Activated effector memory CD4-positive, alpha-beta T cell treated with anti-CD3 and anti-CD28 coated beads, Interleukin-2, amount 50 U/mL, for 16 hours (primary cell): ENCODE results near the gene GALNT18.

Experiments
- DNase-seq: peaks from one replicate; pipeline ENCODE4 v3.0.0-alpha.2; 2020

The GALNT18 gene

DNA sequence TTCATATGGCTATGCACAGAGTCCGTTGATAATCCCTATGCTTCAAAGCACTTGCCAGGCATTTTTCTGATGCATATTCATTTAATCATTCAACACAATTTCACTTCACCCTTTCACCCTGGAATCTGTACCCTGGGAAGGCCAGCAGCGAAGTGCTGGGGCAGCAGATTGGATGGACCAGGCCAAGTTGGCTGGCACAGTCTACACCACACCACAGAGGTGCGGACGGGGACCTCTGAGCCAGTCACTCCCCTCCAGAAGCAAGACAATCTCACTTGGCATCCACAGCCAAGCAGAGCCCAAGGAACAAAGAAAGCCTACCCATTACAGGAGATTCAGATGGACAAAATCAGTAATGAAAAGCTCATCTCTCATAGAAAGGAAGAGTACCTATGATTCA, 130.2 kb downstream of the GALNT18 start:
- no peak for DNase-seq

DNA sequence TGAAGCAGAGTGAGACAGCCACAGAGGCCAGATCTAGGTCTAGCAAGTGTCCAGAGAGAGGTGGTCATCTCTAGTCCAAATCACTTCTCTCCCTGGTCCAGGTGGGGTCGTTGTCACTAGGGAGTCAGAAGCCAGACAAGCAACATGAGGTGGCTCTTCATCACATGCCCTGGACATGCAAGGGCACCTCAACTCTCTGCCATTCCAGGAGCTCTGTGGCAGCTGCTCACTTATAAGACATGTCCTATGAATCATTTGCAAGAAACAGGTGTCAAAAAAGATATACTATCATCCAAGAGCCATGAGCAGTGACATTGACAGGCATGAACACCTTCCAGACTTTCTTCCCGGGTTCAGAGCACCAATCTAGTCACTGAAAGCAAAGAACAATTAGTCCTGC, 130.8 kb downstream of the GALNT18 start:
- no peak for DNase-seq

DNA sequence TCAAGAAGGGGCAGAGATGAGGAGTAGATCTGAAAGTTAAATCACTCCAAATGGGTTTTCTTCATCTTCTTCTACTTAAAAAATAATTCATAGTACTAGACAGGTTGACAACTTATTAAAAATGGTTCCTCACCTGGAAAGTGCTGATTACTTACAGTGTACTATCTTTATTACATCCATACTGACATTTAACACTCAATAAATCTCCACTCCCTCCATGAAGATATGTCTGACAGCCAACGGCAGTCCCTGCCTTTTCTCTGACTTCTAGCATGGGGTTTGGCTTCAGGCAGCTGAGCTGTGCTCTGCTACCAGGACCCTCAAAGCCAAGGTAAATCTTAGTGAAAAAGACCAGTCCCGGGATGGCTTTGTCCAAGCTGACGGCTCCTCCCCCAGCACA, 135.4 kb downstream of the GALNT18 start:
- no peak for DNase-seq

DNA sequence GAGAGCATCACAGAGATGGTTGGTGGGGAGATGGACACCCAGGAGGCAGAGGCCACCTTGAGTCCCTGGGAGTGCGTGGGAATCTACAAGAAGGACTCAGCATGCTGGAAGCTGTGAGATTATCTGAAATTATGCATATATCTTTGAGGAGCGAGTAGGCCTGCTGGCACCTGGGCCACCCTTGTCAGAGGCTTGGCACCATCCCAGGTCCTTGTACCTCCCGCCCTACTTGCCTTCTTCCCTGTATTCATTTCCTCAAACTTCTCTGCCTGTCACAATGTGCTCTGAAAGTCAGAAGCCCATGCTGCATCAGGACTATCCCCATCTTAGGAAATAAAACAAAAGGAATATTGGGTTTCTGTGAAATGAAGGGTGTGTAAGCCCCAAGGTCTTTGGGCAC, 135.8 kb downstream of the GALNT18 start:
- no peak for DNase-seq

DNA sequence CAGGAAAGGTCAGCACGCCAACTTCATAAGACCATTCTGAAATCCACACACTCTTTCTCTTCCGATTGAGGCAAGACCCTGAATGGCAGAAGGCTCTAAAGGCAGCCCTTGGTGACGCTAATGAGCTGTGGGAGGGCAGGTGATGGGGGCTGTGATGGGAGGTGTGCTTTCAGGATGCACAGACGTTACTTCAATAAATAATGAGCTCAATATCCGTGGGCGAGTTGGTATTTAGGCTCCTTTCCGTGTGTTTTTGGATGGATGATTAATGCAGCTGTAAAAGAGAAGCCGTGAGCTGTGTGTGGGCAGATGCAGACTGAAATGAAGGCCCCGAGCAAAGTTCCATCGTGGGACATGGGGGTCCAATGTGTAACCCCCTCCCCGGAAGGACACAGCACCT, 138.2 kb downstream of the GALNT18 start:
- DNase-seq = no peak

DNA sequence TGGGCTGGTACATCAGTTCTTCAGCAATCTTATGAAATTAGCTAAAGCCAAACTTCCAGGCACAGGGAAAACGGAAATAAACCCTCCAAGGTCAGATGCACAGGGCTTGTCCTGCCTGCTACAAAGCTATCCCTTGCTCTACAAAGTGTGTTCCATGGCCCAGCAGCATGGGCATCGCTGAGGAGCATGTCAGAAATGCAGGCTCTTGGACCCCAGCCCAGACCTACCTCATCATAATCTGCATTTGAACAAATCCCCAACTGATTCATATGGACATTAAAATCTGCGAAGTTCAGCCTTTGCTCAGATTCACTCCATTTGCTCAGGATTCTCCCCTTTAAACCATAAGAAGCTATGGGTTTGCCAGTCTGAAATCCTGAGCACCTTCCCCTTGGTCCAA, 139.1 kb downstream of the GALNT18 start:
- DNase-seq = no peak

DNA sequence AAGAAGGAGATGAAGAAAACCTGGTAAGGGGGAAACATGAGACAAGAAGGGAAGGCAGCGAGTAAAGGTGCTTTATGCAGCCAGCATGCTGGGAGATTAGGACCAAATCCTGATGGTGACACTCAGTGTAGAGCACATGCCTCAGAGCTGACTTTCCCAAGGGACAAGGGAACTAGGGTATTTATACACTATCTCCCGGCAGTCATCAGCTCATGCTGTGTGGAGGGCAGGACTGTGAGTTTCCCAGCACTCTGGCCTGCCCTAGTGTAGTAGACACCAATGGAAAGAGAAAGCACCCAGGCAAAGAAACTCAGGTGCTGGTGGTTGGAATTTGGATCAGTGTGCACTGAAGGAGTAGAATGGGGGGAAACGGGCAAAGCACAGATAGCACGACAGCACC, 140.4 kb downstream of the GALNT18 start:
- no peak for DNase-seq

DNA sequence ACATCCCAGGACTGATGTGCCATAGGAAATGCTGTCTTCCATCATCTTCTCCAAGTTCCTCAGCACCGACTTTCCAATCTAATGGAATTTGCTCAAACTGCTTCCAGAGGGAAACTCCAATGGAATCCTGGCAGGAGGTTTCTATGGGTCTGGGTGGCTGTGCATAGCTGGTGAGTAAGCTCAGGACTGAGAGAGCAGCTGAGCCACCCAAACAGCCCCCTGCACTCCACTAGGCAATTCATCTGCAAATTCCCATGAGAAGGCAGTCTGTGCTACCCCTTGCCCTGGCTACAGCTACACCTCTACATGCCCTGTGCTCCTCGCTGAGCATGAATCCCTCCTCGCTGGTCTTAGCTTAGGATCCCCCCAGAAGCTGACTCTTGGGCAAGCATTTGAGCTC, 140.8 kb downstream of the GALNT18 start:
- no peak for DNase-seq

DNA sequence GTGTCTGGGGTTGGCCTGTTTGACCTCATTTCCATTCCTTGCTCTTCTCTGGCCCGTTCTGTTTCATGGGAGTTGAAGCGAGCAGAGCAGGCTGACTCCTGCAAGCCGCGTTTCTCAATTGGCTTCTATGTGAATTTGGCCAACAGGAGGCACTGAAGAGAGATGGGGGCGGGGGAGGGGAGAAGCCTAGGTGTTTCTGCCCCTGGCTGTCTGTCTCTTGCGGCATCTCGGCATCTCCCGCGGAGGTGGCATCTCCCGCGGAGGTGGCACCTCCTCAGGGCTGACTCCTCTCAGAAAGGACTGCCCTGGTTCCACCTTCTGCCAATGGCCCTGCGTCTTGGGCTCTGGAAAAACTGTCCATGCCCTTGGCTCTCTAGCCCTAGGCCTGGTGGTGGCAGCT, 143.1 kb downstream of the GALNT18 start:
- DNase-seq = no peak

DNA sequence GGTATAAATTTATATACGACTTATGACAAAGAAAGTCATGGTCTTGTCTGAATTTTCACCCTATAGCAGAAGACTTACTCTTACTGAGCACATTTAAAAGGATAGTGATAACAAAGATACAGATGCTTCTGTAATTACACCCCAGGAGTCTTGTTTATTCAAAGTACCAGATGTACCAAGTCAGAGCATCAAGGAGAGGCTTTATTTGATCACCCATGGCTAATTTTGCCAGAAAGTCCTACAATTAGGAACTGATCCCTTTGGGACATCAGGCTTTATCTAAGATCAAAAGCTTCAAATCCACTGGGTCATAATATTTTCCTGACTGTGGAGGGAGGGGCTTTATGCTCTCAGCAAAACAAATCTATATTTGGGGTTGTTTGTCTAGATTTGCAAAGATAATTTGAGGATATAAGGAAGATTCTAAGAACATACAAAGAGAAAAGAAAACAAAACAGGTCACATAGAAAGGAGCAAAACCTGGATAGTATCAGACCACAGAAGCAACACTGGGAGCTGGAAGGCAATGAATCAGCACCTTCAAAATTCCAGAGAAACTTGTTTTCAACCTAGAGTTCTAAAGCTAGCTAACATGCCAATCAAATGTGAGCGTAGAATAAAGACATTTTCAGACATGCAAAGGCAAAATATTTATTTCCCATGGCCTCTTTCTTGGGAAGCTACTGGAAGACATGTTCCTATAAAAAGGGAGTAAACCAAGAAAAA, 143.9 kb downstream of the GALNT18 start:
- DNase-seq = no peak

DNA sequence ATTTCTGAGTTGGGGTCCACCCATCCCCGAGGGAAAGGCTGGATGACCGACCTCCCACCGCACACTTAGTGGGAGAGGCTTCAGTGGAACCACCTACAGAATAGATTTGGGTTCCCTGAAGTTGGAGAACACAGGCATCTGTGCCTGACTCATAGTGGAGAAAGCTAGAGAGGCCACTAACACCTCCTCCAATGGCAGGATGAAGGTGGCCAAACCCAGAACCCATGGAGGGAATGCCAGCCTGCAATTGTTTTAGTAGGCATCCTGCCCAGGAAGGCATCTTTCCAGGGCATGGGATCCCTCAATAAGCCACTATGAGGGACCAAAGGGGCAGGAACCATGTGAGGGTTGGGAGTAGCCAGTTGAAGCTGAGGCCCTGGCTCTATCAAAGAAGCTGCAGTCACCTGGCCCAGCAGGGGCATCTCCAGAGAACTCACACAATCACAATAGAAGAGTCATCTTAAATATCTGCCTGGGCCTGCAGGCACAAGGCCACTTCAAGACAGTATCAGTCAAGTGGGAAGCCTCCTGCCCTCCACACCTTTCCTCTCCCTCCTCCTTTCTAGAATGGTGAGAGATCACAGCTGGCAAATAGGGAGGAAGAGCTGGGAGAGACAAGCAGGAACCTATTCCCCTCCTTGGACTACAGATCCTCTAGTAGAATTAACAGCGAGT, 144.7 kb downstream of the GALNT18 start:
- DNase-seq = no peak

DNA sequence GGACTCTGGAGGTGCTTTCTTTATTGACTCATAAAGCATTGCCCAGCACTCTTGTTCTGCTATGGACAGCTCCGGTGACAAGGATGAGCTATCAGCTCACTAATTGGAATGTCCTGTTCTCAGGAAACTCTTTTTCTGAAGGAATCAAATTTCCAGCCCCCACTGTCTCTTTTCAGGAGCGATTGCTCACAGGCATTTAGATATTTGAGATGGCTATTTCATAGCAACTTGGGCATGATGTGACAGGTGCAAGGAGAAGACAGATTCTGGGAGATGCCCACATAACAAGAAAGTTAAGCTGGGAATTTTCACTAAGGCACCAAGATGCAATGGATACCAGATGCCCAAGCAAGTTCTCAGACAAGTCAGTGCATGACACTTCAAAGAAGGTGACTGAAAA, 145.3 kb downstream of the GALNT18 start:
- DNase-seq = no peak

DNA sequence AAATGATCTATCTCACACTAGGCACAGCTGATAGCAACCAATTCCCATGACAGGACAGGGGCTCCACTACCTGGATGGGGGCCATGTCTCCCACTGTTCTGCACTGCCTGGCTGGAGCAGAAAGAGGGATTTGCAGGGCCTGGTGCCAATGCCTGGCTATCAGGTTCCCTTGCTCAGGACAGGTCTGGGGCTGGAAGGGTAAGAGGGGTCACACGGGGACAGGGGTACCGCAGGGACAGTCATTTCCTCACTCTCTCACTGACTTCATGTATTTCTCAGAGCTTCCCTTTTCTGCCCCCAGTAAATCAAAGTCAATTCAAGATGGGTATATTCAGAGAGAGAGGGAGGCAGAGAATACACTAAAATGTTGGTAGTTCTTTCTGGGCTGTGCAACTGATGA, 149.7 kb downstream of the GALNT18 start:
- DNase-seq = no peak

DNA sequence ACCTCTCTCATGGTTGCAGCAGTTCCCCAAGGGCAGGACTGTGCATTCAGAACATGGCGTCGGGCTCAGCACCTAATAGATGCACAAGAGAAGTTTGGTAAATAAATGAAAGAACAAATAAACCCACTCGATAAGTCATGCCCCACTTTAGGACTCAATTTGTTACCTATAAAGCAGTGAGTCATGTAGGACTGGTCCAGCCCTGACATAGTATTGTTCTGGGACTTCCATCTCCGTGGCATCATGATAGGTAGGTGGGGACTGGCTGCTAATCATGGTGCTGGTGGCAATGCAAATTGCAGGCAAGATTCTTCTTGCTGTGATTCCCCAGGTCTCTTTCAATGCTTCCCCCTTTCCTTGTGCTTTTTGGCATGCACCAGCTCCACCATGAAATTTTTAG, 150.6 kb downstream of the GALNT18 start:
- no peak for DNase-seq

DNA sequence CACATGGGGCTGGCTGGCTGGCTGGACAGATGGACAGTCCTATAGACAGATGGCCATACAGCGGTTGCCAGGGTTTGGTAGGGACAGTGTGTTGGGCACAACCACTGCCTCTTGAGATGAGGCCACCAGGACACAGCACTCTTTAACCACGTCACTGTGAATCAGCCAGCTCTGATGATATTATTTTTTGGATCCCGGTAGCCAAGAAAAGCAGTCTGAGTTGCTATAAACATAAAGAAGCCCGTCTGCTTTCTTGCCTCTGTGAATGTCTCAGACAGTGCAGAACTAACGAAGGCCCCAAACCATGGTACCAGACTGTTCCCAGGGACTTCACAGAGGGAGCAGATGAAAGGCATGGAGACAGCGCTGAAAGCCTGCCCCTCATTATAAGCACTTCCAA, 152.9 kb downstream of the GALNT18 start:
- no peak for DNase-seq

DNA sequence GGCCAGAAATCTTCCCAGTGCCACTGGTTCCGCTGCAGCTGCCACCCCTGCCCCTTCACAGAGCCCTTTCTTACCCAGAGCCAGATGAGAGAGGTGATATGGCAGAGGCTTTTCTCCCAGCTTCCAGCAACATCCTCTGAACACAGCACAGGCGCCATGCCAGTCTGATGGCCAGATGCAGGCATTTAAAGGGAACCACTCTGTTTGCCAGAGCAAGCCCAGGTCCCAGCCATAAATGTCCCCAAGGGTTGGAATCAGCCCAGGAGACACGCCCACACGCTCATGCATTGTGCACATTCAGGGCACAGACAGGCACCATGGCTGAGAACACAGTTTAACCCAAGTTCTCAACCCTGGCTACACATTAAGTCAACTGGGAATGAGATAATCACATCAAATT, 154.5 kb downstream of the GALNT18 start:
- no peak for DNase-seq

DNA sequence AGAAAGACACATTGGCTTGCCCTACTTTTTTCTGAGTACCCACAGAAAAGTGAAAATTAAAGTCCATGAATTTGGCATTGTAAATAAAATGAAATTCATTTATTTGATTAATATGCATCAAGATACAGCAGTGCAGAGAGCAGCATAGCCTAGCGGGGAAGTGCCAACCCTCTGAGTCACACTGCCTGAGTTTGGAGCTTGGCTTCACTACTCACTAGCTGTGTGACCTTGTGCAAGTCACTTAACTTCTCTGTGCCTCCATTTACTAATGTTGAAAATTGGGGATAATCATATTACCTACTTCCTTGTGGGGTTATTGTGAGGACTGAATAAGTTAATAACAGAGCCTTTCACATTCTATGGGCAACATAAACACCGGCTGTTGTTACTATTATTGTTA, 157.2 kb downstream of the GALNT18 start:
- no peak for DNase-seq

DNA sequence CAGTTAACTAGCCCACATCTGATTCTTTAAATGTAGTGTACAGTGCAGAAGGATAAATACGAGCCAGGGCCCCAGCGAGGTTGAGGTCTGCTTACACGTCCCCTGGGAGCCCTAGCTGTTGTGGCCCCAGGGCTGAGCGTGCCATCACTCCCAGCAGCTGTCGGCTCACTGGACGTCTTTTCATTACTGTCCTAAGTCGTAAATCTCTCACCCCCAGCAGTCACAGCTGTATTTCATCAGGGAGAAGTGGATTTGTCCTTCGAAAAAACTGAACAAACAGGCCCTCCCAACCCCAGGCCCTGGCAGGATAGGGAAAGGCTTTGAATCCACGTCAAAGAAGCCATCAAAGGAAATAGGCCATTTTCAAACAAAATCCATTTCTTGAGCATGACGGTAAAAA, 158.4 kb downstream of the GALNT18 start:
- no peak for DNase-seq

DNA sequence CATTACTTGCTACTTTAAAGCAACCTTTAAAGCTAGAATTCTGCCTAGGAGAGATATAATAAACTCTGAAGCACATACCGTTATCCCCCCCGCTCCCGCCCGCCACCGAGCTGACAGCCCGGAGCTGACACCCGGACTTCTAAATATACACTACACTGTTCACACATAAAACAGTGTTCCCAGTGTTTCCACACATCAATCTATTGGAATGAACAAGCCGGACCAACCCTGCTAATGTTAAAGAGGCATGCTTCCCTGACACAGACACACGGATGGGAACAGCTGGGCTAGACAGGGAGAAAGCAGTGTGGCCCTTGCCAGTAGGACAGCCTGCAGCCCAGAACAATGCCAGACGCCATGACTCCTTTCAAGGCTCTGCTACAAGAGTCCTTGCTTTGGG, 160.3 kb downstream of the GALNT18 start:
- DNase-seq = no peak

DNA sequence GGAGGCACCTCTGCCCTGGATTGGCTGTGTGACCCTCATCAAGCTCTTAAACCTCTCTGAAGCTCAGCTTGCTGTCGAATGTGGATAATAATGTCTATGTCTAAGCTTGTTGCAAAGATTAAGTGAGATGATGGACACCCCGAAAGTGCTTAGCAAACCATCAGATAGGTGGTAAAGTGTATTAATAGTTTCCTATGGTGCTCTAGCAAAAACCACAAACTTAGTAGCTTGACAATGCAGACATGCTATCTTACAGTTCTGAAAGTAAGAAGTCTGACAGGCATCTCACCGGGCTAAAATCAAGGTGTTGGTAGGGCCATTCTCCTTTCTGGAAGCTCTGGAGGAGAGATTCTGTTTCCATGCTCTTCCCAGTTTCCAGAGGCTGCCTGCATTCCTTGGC, 162.2 kb downstream of the GALNT18 start:
- no peak for DNase-seq

DNA sequence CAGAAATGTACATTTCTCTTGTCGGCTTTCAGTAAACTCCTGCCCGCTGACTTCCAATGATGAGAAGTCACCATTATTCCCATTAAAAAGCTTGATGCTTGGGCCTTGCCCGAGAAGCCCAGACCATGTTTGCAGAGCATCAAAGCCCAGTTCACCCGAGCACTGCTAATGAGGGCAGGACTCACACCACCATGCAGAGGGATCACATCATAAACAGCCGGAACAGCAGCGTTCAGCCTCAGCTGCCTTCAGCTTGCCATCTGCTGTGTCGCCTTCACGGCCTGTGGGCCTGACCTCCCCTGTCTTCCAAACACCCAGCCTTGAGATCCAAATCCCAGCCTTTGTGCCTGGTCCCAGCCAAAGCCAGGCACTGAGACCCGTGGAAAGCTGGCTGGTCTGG, 163.3 kb downstream of the GALNT18 start:
- DNase-seq = no peak

DNA sequence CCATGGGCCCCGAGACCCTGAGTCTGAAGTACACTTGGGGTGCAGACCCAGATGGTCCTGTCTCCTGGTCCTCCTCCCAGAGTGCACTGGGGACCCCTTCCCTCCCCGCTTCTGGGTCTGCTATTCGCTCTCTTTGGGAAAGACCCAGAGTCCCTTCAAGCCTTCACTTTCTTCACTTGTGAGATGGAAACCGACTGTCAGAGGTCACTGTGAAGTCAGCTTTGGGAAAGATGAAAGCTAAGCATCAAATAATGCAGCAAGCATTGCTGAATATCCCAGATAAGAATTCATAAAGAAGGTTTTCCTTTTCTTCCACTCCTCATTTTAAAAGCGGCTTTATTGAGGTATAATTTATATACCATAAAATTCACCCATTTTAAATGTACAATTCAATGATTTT, 163.8 kb downstream of the GALNT18 start:
- no peak for DNase-seq

DNA sequence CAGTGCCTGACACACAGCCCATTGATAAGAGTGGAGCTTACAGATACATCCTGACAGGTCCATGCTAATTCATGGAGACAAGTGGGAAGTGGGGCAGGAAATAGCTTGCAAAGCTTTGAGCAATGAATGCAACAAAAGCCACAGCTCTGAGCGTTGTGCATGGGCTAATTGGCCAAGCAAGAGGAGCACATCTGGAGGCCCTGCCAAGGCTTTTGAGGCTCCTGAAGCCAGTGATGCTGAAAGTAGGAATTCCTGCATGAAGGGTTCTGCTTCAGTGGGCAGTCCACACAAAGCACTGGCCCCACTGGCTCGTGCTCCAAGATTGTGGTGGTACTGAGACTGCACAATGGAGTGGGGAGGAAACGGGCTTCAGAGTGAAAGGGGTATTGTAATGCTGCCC, 164.9 kb downstream of the GALNT18 start:
- no peak for DNase-seq

DNA sequence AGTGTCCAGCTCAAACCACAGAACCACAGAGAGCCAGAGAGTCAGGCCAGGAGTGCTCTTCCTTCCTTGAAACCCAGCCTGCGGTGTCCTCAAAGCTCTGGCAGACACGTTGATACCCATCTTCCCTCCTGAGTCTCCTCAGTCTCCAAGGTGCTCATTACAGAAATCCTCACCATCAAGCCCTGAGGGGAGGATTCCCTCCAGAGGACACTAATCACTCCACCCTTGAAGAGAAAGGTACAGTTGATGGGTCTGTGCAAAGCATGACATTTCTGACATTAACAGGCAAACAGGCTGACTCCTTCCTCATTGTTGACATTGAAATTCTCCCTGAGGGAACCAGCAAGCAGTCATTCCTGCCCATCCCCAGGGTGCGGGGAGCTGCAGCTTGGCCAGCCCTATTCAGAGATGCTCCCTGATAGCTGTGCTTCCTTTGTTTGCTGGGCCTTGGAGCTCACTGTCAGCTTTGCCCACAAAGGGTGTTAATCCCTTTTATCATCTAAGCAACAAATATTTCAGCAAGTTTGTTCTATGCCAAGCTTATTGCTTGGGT, 167.1 kb downstream of the GALNT18 start:
- DNase-seq = no peak

DNA sequence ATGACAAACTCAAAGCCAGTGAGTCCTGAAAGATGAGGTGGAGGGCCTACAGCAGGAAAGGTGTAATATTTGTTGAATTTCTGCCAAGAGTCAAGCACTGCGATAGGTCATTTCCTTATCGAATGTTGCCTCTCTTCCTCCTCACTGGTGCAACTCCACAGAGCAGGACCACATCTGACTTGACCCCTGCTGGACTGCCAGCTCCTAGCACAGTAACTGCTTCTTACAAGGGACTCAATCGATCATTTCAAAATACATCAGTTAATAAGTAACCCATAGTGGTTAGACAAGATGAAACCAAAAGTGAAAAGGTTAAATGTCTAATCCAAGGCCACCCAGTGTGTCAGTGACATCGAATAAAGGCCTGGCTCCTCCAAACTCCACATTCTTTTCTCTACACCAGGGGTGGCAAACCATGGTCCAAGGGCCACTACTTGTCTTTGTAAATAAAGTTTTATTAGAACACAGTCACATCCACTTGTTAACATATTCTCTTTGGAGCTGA, 170.3 kb downstream of the GALNT18 start:
- DNase-seq = no peak
